ENCODE data around the gene ZMIZ1. TPM values are rescaled to one million over a fixed set of nuclear protein-coding genes. Genes with fewer than 3 reads are reported as not detected.

The ZMIZ1 gene
- polyA plus RNA-seq, 3 donors: 3.3 to 64.6 (median 8.9) TPM

DNA sequence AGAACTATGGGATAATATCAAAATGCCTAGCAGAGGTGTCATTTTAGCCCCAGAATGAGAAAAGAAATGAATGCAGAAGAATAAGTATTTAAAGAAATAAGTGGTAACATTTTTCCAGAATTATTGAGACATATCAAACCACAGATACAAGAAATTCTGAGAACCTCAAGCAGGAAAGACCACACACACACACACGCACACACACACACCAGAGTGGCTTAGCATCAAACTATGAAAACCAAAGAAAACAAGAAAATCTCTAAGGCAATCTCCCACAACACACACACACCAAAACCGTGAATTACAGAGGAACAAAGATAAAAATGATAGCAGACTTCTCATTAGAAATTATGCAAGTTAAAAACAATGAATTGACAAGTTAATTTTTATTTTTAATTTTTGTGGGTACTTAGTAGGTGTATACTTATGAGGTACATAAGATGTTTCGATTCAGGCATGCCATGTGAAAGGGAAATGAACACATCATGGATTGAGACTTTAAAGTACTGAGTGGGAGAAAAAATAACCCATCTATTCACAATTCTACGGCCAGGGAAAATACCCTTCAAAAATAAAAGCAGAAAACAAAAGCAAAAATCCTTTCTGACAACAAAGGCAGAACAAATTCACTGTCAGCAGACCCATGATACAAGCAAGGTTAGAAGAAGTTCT, 293.1 kb downstream of the ZMIZ1 start:
- no peaks in the 10 kb centered on the region for H3K9me3 ChIP-seq (replicated peaks in 1 of 2; ENCODE audit: control insufficient read depth in 1 of 2, insufficient read depth in 1 of 2, low read length in 2 of 2)
- peaks cover 0 to under 1% of the 10 kb centered on the region in 2 donors for H3K4me1 ChIP-seq (ENCODE audit: control insufficient read depth in 1 of 2, insufficient read depth in 2 of 2, low read length in 2 of 2)
- H3K4me2 ChIP-seq (replicated peaks; ENCODE audit: extremely low read depth, low read length, poor library complexity, severe bottlenecking): no peak overlapping the region
- DNase-seq: no peak
- no peak overlapping the region for H3K4me3 ChIP-seq (replicated peaks in 1 of 3; ENCODE audit: low read depth in 2 of 3, low read length in 3 of 3)
- peaks cover 4% of the 10 kb centered on the region for H4K20me1 ChIP-seq (ENCODE audit: insufficient read depth, low read length)
- H3K36me3 Mint-ChIP-seq: peaks cover 11 to 14% of the 10 kb centered on the region in 2 donors
- H3K9me3 Mint-ChIP-seq: peaks cover 0 to 3% (median 0%) of the 10 kb centered on the region in 7 donors
- WGBS (ENCODE audit: insufficient coverage): no CpG with 5 or more reads among the region's 4 CpGs
- peaks cover 11% of the 10 kb centered on the region for H3K4me1 Mint-ChIP-seq
- H3K27ac Mint-ChIP-seq: no peak overlapping the region
- no peak overlapping the region for H3K9ac ChIP-seq (ENCODE audit: insufficient read depth, low read length, poor library complexity, severe bottlenecking)
- no peak overlapping the region for H3K27ac ChIP-seq (ENCODE audit: low read depth in 1 of 2, low read length in 2 of 2)
- TF ChIP-seq, protein P1, sequence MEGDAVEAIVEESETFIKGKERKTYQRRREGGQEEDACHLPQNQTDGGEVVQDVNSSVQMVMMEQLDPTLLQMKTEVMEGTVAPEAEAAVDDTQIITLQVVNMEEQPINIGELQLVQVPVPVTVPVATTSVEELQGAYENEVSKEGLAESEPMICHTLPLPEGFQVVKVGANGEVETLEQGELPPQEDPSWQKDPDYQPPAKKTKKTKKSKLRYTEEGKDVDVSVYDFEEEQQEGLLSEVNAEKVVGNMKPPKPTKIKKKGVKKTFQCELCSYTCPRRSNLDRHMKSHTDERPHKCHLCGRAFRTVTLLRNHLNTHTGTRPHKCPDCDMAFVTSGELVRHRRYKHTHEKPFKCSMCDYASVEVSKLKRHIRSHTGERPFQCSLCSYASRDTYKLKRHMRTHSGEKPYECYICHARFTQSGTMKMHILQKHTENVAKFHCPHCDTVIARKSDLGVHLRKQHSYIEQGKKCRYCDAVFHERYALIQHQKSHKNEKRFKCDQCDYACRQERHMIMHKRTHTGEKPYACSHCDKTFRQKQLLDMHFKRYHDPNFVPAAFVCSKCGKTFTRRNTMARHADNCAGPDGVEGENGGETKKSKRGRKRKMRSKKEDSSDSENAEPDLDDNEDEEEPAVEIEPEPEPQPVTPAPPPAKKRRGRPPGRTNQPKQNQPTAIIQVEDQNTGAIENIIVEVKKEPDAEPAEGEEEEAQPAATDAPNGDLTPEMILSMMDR (IDR thresholded peaks at IDR 0.05): no peak
- intact Hi-C loops (cut with micrococcal nuclease): no loop called here
- no peaks in the 10 kb centered on the region for H3K27me3 ChIP-seq (ENCODE audit: control insufficient read depth in 2 of 2, insufficient read depth in 2 of 2, low read length in 2 of 2)
- H3K4me3 Mint-ChIP-seq: no peak overlapping the region
- no peak overlapping the region for H2AFZ ChIP-seq (ENCODE audit: insufficient read depth, low read depth, low read length, poor library complexity, severe bottlenecking)
- H3K27me3 Mint-ChIP-seq (ENCODE audit: low read depth in 3 of 3): peaks cover 3 to 9% (median 4%) of the 10 kb centered on the region in 3 donors
- H3K79me2 ChIP-seq (ENCODE audit: insufficient read depth, low read length): no peaks in the 10 kb centered on the region
- peaks cover 0 to 3% of the 10 kb centered on the region in 2 donors for H3K36me3 ChIP-seq (replicated peaks in 1 of 2; ENCODE audit: control insufficient read depth in 1 of 2, insufficient read depth in 2 of 2, low read length in 2 of 2)
